NCI-H2107 (cell line): ENCODE measurements around the gene DECR2.
"Not testable (repeated sequence)": the region's sequence is repeated elsewhere in the genome, so short reads cannot be mapped to it uniquely, and the experiment has no call there.

Experiments used
- DNase-seq: peaks from one replicate; lab custom pipeline; 2025; lab: John Stamatoyannopoulos, UW

The DECR2 gene

GRCh38 chr16:367333-367903 is 34.3 kb upstream of the DECR2 start:
- no peak for DNase-seq

GRCh38 chr16:368388-369158 is 33.1 kb upstream of the DECR2 start:
- no peak for DNase-seq

DNA sequence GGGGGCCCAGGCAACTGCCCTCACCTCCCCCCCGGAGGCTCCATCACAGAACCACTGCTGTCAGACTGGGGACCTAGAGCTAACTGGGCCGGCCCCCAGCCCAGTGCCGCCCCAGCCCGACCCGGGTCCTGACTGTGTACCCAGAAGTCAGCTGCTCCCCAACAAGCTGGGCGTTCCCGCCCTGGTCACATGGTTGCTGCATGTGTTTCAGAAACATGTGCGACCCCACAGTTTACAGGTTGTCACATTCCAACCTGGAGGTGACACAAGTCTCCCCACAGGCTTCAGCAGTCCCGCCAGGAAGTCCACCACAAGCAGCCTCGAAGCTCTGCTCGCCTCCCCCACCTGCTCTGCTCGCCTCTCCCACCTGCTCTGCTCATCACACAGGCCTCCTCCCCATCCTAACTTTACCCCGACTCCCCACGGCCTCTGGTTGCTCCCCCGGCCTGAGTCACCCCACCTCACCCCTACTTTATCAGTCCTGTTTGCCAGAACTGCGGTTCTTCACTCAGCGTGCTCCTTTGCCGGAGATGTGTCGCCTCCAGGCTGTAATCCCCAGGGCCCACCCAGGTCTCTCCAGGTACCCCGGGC is 32.3 kb upstream of the DECR2 start:
- DNase-seq = no peak

DNA sequence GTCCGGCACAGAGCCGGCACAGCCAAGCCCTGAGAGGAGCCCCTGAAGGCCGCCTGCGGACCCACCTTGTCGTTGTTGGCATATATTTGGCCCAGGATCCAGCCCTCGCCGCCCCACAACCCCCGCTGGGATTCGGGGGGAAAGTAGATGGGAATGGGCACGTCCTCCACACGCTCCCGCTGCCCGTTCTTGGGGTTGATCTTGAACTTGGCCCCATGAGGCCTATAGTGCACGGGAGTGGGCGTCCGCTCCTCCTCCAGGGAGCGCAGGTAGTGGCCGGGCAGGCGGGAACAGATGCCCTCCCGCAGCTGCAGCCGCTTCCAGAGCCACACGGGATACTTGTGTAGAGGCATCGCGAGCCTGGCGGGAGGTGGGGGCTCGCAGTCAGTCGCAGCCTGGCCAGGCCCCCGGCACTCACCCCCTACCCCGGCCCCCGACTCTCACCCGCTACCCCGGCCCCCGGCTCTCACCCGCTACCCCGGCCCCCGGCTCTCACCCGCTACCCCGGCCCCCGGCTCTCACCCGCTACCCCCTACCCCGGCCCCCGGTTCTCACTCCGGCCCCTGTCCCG is 31.7 kb upstream of the DECR2 start:
- DNase-seq = no peak

GRCh38 chr16:370443-370842 is 31.2 kb upstream of the DECR2 start, which contains the start of gene MRPL28:
Gene MRPL28, minus strand, starts transcription at chr16:370538. Its CDS starts 320 bp downstream, at chr16:370218.
- peak; percentile 87 for DNase-seq

- no peak for DNase-seq
These were observed 30.6 kb upstream of the DECR2 start for GRCh38 chr16:370979-371514.

DNA sequence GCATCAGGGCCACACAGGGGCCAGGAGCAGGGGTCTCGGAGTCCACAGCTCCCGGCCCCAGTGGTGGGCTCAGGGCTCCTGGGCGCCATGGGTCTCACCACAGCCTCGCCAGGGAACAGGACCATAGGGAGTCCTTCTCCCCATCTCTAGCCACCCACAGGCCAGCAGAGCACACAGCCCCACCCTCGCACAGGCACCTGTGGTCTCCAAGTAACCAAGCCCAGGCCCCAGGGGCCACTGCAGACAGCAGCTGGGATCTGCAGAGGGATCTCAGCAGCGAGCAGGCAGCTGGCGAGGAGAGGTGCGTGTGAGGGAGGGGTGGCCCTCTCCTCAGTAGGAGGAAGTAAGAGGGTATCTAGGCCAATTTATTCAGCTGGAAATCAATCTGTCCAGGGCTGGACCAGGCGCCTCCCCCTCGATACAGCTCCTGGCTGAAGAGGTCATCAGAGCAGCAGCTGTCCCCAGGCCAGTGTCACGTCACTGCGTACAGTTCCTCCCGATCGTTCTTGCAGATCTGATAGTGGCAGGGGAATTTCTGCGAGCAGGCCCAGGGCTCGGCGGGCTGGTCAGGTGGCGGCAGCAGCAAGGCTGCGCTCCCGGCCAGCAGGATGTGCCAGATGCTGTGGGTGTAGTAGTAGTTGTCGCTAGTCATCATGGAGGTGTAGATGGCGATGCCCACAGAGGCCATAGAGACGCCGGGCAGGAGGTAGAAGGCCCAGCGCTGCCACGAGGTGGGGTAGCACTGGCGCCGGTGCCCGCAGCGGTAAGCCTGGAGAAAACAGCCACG is 30.0 kb upstream of the DECR2 start:
- peak; percentile 77 for DNase-seq

GRCh38 chr16:372302-372983 is 29.2 kb upstream of the DECR2 start:
- DNase-seq = no peak

DNA sequence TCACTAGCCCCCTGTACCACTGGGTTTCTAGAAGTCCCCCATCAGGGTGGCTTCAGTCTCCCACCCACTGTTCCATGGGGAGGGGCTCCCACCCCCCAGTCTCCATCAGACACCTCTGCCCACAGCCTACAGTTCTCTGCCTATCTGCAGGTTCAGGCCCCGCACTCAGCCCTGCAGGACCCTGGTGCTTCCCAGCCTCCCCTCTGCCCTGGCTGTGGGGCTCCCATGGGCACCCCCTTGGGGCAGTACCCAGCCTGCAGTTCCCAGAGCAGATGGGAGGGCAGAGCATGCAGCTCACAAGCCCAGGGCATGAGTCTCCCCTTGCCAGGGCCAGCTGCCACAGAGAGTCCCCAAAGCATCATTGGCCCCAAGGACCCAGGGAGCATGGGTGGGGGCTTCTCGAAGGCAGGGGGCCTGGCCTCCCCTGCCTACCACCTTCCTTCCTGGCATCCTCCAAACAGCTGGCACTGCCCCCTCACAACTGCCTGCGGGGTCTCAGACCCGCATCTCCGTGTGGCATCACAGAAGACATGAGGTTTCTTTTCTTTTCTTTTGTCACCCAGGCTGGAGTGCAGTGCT is 28.6 kb upstream of the DECR2 start:
- no peak for DNase-seq

DNA sequence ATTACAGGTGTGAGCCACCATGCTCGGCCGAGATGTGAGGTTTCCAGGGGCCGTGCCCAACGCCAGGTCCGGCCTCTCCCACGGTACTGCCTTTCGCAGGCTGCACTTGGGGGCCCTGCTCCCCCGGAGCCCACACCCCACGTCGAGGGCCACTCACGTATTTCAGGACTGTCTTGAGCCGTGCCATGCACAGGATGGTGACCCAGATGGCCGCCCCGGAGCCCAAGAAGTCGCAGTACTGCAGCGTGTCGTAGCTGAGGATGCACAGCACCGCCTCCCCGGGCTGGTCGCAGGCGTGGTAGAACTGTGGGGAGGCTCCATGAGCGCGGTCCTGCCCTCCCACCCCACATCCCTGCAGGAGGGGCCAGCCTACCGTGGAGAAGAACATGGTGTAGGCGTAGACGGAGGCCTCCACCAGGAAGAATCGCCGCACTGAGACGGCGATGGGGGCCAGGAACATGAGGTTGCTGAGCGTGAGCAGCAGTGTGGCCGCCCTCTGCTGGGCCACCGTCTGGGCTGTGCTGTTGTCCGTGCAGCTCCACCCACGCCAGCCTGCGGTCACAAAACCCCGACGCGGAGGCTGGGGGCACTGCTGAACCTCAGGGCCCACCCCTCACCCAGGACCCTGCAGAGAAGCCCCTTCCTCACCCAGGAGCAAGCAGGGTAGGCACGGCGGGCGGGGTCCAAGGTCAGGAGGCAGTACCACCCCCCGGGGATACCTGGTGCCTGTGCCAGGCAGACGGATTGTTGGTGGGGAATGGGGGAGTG is 27.7 kb upstream of the DECR2 start:
- DNase-seq = no peak

DNA sequence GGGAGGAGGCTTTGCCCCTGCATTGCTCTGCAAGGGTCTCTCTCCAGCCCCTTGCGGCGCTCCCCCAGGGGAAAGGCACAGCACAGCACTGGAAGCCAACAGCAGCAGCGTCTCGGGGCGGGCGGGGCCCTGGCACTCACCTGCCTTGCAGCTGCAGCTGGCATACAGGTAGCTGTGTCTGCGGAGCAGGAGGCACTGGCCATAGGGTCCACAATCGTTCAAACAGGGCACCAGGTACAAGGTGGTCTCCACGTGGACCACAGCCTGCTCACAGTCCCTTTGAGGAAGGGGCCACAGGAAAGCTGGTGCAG is 27.1 kb upstream of the DECR2 start:
- no peak for DNase-seq

- DNase-seq = no peak
These were observed 26.5 kb upstream of the DECR2 start for GRCh38 chr16:375212-375611.

DNA sequence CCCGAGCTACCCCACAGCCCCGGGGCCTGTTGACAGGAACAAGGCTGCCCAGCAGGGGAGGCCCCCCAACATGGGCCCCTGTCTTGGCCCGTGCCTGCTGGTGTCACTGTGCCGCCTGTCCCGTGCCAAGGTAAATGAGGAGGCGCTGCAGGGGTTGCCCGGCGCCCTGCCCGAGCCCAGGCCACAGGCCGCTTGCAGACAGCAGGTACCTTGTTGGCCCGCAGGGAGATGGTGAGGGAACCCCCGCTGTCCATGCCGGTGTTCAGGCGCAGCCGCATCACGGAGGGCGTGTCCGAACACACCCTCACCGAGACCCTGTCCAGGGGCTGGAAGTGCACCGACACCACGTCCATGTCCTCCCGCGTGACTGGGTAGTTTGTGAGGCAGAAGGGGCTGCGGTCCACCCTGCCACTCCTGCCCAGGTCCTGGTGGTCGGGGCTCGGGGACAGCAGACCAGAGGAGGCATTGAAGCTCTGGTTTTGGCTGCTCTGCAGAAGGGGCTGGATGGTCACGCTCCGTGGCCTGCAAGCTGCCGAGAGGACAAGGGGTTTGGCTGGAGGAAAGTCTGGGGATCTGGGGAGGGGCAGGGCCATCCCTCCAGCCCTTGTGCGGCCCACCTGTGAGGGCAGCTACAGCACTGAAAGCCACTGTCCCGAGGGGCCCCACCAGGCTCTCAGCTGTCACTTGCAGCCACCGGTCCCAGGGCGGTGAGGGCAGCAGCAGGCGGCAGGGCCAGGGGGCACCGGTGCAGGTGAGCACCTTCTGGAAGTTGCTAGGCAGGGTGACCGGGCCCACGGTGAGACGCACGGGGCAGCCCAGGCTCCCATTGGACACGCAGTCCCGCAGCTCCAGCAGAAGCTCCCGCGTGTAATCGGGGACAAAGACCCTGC is 25.5 kb upstream of the DECR2 start:
- no peak for DNase-seq

GRCh38 chr16:376817-377418 is 24.8 kb upstream of the DECR2 start:
- no peak for DNase-seq

- no peak for DNase-seq
These were observed 24.2 kb upstream of the DECR2 start for GRCh38 chr16:377419-377951.

GRCh38 chr16:378113-378820 is 23.4 kb upstream of the DECR2 start:
- DNase-seq = not testable (repeated sequence)

GRCh38 chr16:378821-379182 is 22.9 kb upstream of the DECR2 start:
- no peak for DNase-seq
